HepG2 (cell line): ENCODE results near the gene FGD4. TPM values are rescaled to one million over a fixed set of nuclear protein-coding genes. Genes with fewer than 3 reads are reported as not detected.
A peak's percentile ranks its signal among the peaks of the same experiment; 100 is the strongest.

Source experiments
- CEBPB ChIP-seq: IDR thresholded peaks from 2 replicates; pipeline ENCODE4 v1.6.1; 2011; ENCODE audit warnings: low read depth, low read length, improper control_type of control experiment, borderline replicate concordance
- CENPX ChIP-seq: sonication (generic); formaldehyde crosslinking; IDR thresholded peaks from 2 replicates; pipeline ENCODE4 v1.9.0; 2021; ENCODE audit warnings: mild to moderate bottlenecking, missing genetic modification reagents, moderate library complexity
- FIP1L1 ChIP-seq: fragments of 200-400 bp; formaldehyde crosslinking; IDR thresholded peaks from 2 replicates; pipeline ENCODE4 v1.6.1; 2018; ENCODE audit warnings: low read depth, mild to moderate bottlenecking, low read length, moderate library complexity, borderline replicate concordance; ENCODE audit not compliant: insufficient read depth
- FLYWCH1 ChIP-seq: sonication (generic); formaldehyde crosslinking; IDR thresholded peaks from 2 replicates; pipeline ENCODE4 v1.8.1; 2023; ENCODE audit warnings: mild to moderate bottlenecking, missing genetic modification reagents
- MAF1 ChIP-seq: sonication (generic); formaldehyde crosslinking; IDR thresholded peaks from 2 replicates; pipeline ENCODE4 v1.5.0; 2020; ENCODE audit warnings: missing genetic modification reagents, borderline replicate concordance
- MIER2 ChIP-seq: IDR thresholded peaks from 2 replicates; pipeline ENCODE4 v1.6.1; 2016; ENCODE audit warnings: missing biosample characterization, missing genetic modification reagents
- MNT ChIP-seq: fragments of 450-650 bp; IDR thresholded peaks from 2 replicates; pipeline ENCODE4 v1.6.1; 2016
- NCOR1 ChIP-seq: fragments of 200-600 bp; sonication (generic); IDR thresholded peaks from 2 replicates; pipeline ENCODE4 v1.7.0; 2017; ENCODE audit warnings: antibody characterized with exemption, low read length, borderline replicate concordance
- PPARG ChIP-seq: conservative IDR thresholded peaks from 2 replicates; pipeline ENCODE4 v1.6.1; 2016; ENCODE audit warnings: missing biosample characterization, missing genetic modification reagents
- SAFB2 ChIP-seq: sonication (generic); formaldehyde crosslinking; IDR thresholded peaks from 2 replicates; pipeline ENCODE4 v1.5.1; 2020; ENCODE audit warnings: missing genetic modification reagents, low read depth, mild to moderate bottlenecking, borderline replicate concordance
- SMC3 ChIP-seq: IDR thresholded peaks from 2 replicates; pipeline ENCODE4 v1.6.1; 2011; ENCODE audit warnings: low read length, improper control_type of control experiment
- SNRNP70 ChIP-seq: fragments of 200-400 bp; formaldehyde crosslinking; IDR thresholded peaks from 2 replicates; pipeline ENCODE4 v1.6.1; 2017; ENCODE audit warnings: mild to moderate bottlenecking, low read depth, low read length, moderate library complexity
- SOX5 ChIP-seq: IDR thresholded peaks from 2 replicates; pipeline ENCODE4 v1.6.1; 2016; ENCODE audit warnings: borderline replicate concordance
- SRSF4 ChIP-seq: fragments of 200-400 bp; formaldehyde crosslinking; IDR thresholded peaks from one replicate; pipeline ENCODE4 v1.6.1; 2018; ENCODE audit warnings: mild to moderate bottlenecking, low read depth, low read length, moderate library complexity; ENCODE audit not compliant: poor library complexity, severe bottlenecking
- TAF1 ChIP-seq: sonication (generic); formaldehyde crosslinking; IDR thresholded peaks from 2 replicates; pipeline ENCODE4 v1.4.0; 2020; ENCODE audit warnings: missing genetic modification reagents
- THRA ChIP-seq: sonication (generic); formaldehyde crosslinking; IDR thresholded peaks from 2 replicates; pipeline ENCODE4 v1.4.0; 2020; ENCODE audit warnings: missing genetic modification reagents, borderline replicate concordance
- TOE1 ChIP-seq: sonication (generic); formaldehyde crosslinking; IDR thresholded peaks from 2 replicates; pipeline ENCODE4 v1.4.0; 2020; ENCODE audit warnings: mild to moderate bottlenecking, missing genetic modification reagents
- ZNF570 ChIP-seq: sonication (generic); formaldehyde crosslinking; IDR thresholded peaks from 2 replicates; pipeline ENCODE4 v1.4.0; 2020; ENCODE audit warnings: mild to moderate bottlenecking, missing genetic modification reagents, borderline replicate concordance
- ZNF629 ChIP-seq: sonication (generic); formaldehyde crosslinking; conservative IDR thresholded peaks from 2 replicates; pipeline ENCODE4 v1.5.0; 2020; ENCODE audit warnings: missing genetic modification reagents
- ZNF644 ChIP-seq: IDR thresholded peaks from 2 replicates; pipeline ENCODE4 v1.6.1; 2016; ENCODE audit warnings: low read depth
- ZNF687 ChIP-seq: sonication (generic); formaldehyde crosslinking; IDR thresholded peaks from 2 replicates; pipeline ENCODE4 v1.5.1; 2020; ENCODE audit warnings: mild to moderate bottlenecking, missing genetic modification reagents, moderate library complexity
- polyA plus RNA-seq, 8 experiments: library from polyadenylated mRNA; depleted of rRNA in 3 of 8; stranded (reverse) in 7 of 8; unstranded in 1 of 8; fragments of >200 nt; fragmentation: Illumina TruSeq in 4 of 8; extraction: Trizol in 4 of 8; gene quantifications; 2 replicates each; pipeline versions ENCODE4 v1.2.1 to v1.2.3, GENCODE V29; 2011 to 2016; ENCODE audit warnings: low read depth in 4 of 8, missing spikeins in 1 of 8, mixed read lengths in 1 of 8; ENCODE audit not compliant: insufficient read depth in 1 of 8
- total RNA-seq, 5 experiments: library from RNA; depleted of rRNA; stranded (reverse); fragments of >200 nt; fragmentation: Illumina TruSeq; extraction: Trizol; gene quantifications; 2 replicates each; pipeline ENCODE4 v1.2.3, GENCODE V29; 2016; ENCODE audit warnings: low read depth in 1 of 5

FGD4 gene
- total and polyA plus RNA-seq, 2 of the 13 experiments (the other 11 are each of a cell fraction or from before 2014, with no cell fraction given): 4.6 to 6.6 TPM

GRCh38 chr12:32533971-32534590 lies 134.7 kb downstream of the FGD4 start (continued):
- TF ChIP-seq SMC3: 0 out of 2 replicates have a peak, but pooled peaks have one; percentile 21
- TF ChIP-seq CEBPB: peak; percentile 64; the same call in 1 of the 2 replicates
- TF ChIP-seq SOX5 (CRISPR knock-in tag): peak; percentile 87
- TF ChIP-seq PPARG (CRISPR knock-in tag): peak; percentile 72
- TF ChIP-seq FIP1L1: no peak
- peak; percentile 80 for TF ChIP-seq MNT
- TF ChIP-seq FLYWCH1 (CRISPR knock-in tag): no peak
- TF ChIP-seq THRA: peak; percentile 68; the same call in 1 of the 2 replicates
- TF ChIP-seq TOE1: 0 out of 2 replicates have a peak, but pooled peaks have one; percentile 14
- no peak for TF ChIP-seq ZNF687
- no peak; the same call in 1 of the 2 replicates for TF ChIP-seq SAFB2 (CRISPR knock-in tag)
- TF ChIP-seq CENPX (CRISPR knock-in tag): no peak
- no peak for TF ChIP-seq SRSF4
- TF ChIP-seq ZNF570 (CRISPR knock-in tag): no peak
- no peak for TF ChIP-seq MAF1
- TF ChIP-seq SNRNP70: no peak
- peak; percentile 29; the same call in 1 of the 2 replicates for TF ChIP-seq TAF1 (CRISPR knock-in tag)
- peak; percentile 70 for TF ChIP-seq ZNF644 (CRISPR knock-in tag)
- peak; percentile 50; the same call in 1 of the 2 replicates for TF ChIP-seq NCOR1
- TF ChIP-seq ZNF629: no peak
- peak; percentile 43; the same call in 1 of the 2 replicates for TF ChIP-seq MIER2 (CRISPR knock-in tag)
